GM23248 (cell line): ENCODE data around the gene AVPI1.

Source experiments
- EZH2 ChIP-seq: fragments of 200-600 bp; sonication (generic); IDR thresholded peaks from 2 replicates; pipeline ENCODE4 v1.6.1; 2018; ENCODE audit warnings: antibody characterized with exemption, mild to moderate bottlenecking; ENCODE audit not compliant: insufficient read depth, poor library complexity, severe bottlenecking
- EZH2phosphoT487 ChIP-seq: fragments of 200-600 bp; sonication (generic); IDR thresholded peaks from 2 replicates; pipeline ENCODE4 v1.6.1; 2018; ENCODE audit warnings: antibody characterized with exemption, moderate library complexity, mild to moderate bottlenecking, low read depth; ENCODE audit not compliant: insufficient read depth

DNA sequence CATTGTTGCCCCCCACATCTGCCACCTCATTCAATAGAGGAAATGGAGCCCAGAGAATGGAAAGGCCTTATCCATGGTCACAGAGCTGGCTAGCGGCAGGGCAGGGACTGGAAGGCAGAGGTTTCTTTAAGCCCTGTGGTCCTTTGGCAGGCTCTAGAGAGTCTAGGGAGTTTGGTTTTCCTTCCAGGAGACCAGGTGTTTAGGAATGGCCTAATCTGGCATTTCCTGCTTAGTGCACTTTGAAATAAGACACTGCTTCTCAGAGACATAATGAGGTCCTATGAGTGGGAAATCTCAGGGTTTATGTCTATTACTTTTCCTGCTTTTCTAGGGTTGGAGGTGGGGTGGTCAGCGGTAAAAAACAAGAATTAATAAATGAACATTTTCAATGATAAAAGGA, 32.6 kb upstream of the AVPI1 start:
- TF ChIP-seq EZH2 (no peak), EZH2phosphoT487 (no peak)
